NCI-H345 (cell line): Measurements from ENCODE around the gene UXS1.

Source experiments
- DNase-seq: peaks from one replicate; lab custom pipeline; 2025; lab: John Stamatoyannopoulos, UW

Gene UXS1

DNA sequence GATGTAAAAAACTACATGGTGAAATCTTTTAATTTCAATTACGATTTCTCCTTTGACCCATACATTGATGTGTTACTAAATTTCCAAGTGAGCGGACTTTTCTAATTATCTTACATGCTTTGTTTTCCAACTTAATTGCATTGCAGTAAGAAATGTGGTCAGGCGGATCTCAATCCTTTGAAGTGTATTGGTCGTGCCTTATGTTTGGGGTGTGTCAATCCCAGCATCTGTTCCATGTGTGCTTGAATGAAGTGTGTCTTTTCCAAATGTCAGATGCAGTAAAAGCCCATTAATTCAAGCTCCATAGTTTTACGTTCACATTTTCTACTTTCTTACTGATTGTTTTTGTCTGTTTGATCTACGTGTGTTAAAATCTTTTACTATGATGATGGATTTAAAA lies 113.1 kb downstream of the UXS1 start:
- DNase-seq, result no peak

DNA sequence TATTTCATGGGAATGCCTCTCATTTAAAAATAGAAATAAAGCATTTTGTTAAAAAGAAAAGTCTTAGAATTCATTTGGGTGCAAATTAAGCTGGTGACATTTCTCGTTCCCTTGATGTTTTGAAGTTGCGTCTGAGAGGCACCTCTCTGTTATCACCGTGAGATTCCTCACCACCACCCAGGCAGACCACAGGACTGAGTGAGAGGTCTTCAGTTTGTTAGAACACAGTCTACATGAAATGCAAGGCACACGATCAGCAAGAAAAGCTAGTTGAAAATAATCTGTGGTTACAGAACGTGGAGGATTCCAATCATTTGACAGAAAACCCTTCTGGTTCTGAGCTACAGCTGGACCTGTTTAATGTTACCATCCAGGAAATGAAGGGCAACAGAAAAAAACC lies 116.0 kb downstream of the UXS1 start:
- DNase-seq, result no peak

DNA sequence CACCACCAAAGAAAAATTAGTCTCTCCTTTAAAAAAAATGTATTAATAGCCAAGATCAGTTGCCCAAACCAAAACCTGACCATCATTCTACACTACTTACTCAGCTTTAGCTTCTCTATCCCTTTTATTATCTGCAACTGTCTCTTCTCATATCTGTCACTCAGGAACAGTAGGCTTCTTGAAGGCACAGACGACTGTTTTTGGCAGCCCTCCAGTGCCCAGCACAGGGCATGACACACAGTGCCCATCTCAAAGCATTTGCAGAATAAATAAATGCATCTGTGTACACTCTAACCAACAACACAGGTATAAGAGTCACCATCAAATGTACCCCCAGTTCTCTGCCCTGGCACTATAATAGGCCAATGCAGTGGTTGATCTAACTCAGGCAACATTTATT lies 117.2 kb downstream of the UXS1 start:
- DNase-seq, result no peak

DNA sequence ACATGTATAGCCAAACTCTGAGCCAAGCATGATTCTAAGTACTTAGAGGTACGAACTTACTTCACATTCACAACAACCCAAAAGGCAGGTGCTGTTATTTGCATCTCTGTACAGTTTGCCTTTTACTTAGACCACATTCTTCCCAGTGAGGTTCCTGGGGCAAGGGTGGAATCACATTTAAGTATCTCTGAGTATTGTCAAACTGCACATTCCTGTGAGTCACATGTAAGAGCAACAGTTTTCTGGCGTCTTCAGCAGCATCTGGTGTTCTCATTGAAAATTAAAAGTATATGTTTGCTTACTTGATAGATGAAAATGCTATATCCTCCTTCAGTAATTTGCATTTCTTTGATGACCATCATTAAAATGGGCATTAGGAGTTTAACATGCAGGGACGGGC lies 119.1 kb downstream of the UXS1 start:
- no peak for DNase-seq

DNA sequence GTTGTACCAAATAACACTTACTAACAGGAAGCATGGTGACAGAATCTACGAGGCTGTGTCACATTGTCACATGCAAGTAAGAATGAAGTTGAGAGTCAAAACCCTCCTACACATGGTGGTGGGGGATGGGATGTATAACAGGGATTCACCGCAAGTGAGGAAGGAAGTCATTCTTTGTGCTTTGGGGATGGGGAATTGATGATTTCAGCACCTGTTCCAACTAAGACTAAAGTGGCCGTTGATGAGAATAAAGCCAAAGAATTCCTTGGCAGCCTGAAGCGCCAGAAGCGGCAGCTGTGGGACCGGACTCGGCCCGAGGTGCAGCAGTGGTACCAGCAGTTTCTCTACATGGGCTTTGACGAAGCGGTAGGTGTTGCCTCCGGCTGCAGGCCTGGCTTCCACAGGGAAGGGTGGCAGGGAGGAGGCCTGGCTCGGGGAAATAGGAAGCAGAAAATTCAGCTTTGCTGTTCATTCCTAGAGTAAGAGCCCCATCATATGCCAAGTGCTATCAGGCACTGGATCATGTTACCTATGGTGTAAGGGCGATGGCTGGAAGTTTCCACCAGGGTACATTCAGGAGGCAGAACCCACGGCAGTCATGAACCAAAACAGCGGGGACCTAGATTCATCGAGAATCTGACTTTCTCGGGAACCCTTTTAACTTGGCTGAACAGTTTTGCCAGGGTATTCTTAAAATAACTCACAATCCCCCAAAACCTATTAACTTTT lies 120.3 kb downstream of the UXS1 start:
- no peak for DNase-seq

DNA sequence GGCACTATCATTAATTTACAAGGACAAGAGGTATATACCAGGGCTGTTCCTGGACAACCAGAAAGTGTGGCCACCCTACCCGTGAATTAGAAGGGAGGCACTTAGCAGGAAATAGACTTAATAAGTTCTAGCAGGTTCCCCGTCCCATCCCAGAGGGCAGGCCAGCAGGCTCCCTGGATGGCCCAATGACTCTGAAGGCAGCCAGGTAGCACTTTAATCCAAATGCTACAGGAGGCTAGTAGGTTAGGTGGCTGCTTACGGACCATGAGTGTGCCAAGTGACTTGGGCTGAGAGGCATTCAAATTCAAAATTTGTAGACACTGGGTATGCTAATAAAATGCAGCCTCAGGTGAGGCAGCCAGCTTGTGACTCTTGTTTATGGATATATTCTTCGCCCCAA lies 123.9 kb downstream of the UXS1 start:
- DNase-seq, result no peak

DNA sequence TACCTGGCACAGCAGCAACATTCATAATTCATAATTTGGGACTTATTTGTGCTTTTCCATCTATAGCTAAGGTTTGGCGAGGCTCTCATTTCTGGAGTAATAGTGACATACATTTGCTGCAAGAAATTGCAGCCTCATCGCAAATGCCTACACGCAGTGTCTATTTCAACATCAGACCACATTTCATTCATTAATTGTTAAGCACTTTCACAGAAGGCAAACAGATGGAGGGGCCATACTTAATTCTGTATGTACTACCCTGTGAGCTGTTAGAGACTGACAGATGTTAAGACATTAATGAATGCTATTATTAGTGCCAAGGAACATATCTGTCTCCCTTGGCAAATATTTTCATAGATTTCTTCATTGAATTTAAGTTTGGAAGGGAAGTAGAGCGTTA lies 125.7 kb downstream of the UXS1 start:
- DNase-seq, result no peak

DNA sequence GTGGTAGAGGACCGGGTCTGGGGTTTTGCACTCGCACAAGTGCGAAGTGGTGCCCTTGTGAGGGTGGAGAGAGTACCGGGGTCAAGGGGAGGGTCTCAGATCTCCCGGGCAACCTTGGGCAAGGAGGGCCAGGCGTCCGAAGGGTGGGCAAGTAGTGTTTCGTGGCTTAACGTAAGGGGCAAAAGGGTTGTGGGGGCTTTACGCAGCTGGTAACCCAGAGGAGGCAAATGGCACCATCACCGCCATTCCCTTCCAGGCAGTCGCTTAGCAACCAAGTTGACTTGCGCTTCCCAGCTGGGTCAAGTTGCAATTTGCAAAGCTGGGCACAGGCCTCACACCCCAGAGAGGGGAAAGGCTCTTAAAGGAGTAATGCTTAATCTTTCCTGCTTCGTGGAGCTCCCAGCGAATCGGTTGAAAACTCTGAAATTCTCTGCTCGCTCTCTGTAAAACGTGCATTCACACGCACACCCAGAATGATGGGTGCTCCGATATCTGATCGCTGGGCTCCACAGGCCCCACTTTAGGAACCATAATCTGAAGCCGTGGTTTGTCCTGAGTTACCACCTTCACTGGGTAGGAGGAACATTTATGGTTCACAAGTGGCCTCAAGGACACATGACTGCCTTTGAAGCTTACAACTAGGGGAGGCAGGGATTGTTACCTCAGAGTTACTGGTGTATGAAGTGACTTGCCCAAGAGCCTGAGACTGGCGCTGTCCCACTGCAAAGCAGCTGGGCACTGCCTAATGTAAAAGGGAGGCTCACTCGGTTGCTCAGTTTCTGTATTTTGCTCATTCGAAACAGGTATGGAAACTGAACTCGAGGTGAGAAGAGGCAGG lies 127.9 kb downstream of the UXS1 start:
- DNase-seq, result no peak

DNA sequence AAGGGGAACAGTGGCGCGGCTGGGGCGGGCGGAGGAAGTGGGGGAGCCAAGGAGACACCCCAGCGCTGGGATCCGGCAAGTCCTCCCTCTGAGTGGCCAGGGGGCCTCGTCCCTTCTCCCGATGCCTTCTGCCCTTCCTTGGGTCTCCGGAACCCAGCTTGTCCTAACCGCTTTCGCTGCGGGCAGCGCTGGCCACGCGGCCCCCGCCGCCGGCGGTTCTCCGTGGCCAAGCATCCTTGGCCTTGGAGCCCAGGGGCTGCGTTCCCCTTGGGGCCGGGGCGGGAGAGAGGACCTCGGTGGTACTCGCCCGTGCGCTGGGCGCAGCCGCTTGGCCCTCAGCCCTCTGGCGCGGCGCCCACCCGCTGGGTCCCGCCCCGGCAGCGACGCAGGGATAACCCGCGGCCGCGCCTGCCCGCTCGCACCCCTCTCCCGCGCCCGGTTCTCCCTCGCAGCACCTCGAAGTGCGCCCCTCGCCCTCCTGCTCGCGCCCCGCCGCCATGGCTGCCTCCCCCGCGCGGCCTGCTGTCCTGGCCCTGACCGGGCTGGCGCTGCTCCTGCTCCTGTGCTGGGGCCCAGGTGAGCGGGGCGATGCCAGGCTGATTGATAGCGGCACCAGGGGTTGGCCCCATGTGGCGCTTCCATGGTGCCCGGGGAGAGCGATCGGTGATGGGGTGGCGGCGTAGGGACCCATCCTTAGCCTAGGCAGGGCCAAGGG lies 128.7 kb downstream of the UXS1 start:
- no peak for DNase-seq

DNA sequence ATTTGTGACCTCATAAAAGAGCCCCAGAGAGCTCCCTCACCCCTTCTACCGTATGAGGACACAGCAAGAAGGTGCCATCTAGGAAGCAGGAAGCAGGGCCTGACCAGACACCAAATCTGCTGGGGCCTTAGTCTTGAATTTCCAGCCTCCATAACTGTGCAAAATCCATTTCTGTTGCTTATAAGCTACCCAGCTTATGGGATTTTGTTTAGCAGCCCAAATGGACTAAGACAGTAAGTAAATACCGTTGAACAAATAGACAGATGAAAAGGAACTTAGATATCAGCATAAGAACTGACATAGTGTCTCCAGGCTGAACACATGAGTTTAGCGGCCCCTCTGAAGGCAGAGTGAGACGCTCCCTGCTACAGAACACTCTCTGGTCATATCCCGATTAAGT lies 130.9 kb downstream of the UXS1 start:
- DNase-seq, result no peak

DNA sequence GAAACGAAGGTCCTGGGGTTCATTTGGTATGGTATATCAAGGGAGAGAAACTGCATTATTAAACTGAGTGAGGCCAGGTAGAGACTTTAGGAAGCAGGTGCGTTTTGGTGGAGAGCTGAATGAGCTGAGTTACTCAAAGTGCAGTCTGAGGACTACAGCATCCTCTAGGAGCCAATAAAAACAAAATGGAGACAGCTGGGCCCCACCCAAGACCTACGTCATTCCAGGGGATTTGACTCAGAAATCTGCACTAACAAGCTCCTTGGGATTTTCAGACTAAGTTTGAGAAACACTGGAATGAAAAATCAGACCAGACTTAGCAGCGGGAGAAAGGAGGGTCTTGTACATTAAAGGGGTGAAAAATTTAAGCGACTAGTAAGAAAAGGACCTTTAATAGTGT lies 131.5 kb downstream of the UXS1 start:
- no peak for DNase-seq

DNA sequence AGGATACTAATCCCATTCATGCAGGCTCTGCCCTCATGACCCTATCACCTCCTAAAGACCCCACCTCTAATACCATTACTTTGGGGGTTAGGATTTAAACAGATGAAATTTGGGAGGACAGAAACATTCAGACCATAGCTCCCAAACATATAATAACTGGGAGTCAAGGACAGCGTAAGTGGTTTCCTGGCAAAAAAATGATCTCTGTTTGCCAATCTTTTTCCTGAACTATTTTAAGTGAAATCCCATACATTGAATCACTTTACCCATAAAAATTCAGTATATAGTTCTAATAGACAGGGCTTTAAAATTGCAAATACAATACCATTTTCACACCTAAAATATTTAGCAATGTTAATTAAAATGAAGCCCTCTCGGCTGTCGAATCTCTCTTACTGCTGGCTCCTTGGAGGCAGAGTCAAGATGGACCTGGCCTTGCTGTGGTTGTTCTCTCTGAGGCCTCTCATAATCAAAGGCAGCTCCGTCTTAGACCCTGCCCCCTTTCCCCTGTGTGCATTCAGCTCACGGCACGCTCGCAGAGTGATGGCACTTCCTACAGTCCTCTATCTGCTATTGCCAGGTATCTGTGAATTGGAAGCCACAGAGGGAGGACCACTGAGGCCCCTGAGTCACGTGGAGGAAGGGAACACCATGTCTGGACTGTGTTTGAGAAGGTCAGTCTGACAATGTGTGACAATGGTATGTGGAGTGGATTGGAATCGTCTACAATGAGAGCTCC lies 132.3 kb downstream of the UXS1 start:
- DNase-seq, result no peak

DNA sequence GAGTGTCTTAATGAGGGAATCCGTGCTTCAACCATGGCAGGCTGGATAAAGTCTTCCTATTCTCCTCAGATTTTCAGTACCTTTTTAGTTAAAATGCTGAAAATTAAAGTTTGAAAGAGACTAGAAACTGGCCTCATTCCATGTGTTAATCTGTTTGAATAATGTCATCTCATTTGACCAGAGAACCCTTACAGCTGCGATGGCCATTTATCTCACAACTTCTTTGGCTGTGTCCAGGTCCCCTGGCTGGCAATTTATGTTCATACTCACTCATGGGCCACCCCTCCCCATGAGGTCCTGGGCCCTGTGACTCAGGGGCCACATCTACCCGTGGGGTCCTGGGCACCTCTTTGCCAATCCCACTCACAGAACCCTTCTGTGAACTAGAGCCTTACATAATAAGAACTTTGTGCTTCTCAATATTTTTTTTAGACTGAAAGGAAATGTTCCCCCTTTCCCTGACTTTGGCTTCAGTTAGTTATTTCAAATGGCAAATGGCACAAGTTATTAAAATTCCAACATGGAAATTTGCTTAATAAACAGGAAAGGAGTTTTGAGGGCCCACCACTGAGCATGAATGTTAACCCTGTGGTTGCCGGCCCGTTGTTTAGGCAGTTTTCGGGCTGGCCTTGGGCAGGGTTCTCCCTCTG lies 134.6 kb downstream of the UXS1 start:
- no peak for DNase-seq

DNA sequence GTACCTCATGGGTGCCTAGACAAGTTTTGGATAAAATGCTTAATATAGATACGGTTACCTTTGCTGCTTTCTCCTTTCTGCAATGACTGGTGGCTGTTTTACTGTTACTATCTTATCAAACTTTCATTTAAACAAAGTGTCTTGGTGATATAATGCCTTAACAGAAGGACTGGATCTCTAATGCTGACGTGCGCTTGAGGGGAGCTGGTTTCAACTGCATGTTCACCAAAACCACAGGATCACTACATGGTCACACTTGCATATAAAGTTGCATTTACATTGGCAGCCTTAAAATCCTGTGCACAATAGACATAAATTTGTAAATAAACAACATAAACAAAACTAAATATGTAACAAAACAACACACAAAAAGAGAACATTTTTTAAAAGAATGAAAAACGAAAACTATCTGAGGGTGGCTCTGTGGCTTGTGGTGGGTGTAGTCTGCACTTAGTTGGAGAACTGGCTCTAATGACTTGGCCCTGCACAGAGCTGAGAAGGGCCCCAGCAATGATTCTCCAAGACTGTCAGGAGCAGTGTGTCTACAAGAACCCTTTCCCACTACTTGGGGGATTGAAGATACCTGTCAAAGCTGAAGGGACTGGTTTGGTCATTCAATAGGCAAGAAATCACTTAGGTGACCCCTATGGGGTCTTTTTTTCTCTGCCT lies 135.5 kb downstream of the UXS1 start:
- no peak for DNase-seq

DNA sequence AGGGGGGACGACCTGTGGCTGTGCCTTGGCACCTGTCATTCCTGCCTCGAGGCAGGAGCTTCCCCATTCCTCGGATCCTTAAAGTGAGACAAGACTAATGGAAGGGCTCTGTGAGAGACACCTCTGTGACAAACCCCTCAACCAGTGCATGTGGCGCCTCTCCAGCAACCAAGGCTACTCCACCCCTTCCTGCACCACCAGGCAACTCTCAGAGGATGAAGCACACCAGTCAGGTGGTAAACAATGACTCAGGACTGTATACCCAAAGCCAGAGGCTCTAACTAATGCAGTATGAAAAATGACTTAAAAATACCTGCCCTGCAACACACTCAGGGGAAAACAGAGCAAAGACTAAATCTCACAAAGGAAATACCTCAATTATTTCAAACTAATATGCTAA lies 136.9 kb downstream of the UXS1 start:
- no peak for DNase-seq

DNA sequence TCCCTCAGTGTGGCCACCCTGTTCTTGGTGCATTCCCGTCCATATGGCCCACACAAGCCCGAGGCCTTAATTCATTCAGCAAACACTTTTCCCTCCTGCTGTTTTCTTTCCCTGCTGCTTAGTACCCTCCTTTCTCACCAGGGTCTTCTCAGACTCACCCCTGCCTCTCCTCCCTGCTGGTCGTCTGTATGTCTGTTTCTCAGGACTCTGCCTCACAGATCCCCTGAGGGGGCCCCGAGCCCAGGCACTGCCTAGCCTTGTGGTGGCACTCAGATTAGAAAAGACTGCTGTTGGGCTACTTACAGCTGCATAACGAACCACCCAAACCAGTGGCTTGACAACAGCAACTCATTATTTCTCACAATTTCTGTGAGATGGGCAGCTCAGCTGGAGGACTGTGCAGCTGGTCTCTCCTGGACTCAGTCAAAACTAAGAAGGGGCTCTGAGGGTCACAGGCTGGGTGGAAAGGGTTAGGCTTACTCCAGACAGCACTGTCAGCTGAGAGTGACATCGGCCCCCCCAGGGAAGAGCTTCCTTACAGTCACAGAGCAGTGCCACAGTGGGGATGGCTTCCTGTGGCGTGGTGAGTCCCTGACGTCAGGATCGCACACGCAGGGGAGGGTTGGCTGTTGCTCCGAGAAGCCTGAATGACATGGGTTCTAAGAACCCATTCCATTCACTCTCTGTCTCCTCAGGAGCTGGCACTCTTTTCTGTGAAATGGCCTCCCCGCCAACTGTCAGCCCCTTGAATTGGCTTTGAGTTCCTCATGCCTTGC lies 139.0 kb downstream of the UXS1 start:
- no peak for DNase-seq

DNA sequence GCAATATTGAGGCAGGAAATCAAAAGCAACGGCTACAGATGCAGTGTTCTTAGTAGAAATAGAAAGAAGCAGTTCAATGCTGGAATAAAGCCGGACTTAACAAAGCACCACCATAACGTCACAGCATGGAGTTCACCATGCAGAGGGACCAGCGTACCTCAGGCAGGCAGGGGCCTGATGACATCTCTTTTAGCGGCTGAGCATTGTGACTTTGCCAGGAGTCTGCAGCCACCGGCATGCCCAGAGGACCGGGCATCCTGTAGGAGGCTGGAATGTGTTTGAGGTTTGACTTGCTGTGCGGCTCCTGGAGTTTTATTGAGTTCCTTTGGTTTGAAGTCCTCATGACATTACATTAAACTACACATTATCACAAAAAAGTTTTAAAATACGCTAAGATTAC lies 139.8 kb downstream of the UXS1 start:
- no peak for DNase-seq

DNA sequence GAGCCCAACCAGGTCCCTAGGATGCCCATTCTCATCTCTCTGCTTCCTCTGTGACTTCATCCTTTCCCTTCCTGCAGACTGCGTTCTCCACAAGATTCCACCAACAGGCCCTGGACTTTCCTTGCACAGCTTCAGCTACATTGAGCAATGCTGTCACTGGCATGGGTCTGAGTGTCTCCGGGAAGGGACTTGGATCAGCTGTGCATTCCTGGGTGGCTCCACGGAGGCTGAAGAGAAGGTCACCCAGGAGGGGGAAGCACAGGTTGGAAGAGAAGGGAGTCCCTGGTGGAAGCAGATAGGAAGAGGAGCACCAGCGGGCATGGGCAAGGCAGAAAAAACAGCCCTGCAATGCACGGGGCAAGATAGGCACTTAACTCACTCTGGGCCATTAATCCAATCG lies 140.5 kb downstream of the UXS1 start:
- DNase-seq, result no peak

DNA sequence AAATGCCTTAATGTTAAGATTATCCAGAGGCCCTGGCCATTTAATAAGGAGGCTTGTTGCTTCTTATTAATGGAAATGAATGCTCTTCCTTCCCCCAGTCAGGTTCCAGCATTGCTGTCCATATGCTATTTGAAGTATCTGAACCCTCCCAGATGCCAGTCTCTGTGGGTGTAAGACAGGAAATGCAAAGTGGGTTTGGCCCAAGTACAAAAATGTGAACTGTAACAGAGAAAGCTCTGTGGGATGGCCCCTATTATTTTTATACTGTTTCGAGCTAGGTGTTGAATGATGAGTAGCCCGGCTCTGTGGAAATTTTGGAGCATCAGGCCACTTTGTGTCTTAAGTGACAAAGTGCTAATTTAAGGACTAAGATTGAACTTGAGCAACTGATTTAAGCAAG lies 141.0 kb downstream of the UXS1 start:
- DNase-seq, result no peak

DNA sequence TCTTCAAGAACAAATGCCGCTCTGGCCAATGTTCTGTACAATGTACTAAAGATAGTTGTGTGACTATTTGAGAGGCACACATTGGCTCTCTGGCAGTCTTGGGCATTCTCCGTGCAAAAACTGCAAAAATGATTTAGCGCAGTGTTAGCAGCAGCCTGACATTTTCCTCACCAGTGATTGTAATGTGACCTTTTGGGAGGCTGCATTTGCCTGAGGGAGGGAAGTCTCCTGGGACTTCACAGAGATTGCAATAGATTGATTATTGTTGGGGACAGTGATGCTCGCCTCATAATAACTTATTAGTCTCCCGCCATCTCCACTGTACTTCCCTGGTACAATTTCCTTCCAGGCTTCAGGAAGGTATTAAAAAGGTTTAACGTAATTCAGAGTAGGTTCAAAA lies 149.2 kb downstream of the UXS1 start:
- no peak for DNase-seq
